Stimulated activated CD4-positive, alpha-beta T cell treated with anti-CD3 and anti-CD28 coated beads, Interleukin-15, amount 100 ng/mL, for 1 hour (primary cell): ENCODE results near the gene KDM4D.
"Not testable (repeated sequence)": the region's sequence is repeated elsewhere in the genome, so short reads cannot be mapped to it uniquely, and the experiment has no call there.

Experiments
- DNase-seq, 2 donors: peaks; one replicate each; pipeline ENCODE4 v3.0.0-alpha.2; 2020; ENCODE audit warnings: low read depth in 1 of 2, low spot score in 1 of 2

KDM4D gene

GRCh38 chr11:95025594-95025993, 52.1 kb downstream of the KDM4D start:
- DNase-seq, result not testable (repeated sequence)

DNA sequence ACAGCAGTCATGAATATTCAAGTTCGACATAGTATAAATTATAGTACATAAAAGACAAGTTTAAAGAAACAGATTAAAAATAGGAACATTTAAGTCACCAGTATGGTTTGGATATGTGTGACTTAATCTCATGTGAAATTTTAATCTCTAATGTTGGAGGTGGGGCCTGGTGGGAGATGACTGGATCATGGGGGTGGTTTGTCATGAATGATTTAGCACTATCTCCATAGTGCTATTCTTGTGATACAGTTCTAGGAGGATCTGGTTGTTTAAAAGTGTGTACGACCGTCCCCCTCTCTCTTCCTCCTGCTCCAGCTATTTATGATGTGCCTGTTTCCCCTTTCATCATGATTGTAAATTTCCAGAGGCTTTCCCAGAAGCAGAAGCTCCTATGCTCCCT, 54.8 kb downstream of the KDM4D start:
- DNase-seq, result no peak

DNA sequence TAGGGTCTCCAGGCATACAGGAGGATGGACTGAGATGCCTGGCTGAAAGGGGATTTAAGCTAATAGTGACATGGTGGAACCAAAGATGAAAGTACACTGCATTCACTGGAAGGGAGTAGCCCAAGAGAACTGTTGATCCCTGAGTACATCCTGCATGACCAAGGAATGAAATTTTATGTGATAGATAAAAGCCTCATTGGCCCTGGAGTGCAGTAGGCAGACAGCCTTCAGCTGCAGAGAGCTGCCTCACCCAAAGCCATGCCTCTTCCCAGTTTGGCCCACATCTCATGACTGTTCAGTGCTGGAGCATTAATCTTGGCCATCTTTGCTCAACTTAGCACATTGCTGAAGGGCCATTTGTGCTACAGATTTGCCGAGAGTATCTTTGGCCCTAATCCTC, 59.5 kb downstream of the KDM4D start:
- no peak for DNase-seq

DNA sequence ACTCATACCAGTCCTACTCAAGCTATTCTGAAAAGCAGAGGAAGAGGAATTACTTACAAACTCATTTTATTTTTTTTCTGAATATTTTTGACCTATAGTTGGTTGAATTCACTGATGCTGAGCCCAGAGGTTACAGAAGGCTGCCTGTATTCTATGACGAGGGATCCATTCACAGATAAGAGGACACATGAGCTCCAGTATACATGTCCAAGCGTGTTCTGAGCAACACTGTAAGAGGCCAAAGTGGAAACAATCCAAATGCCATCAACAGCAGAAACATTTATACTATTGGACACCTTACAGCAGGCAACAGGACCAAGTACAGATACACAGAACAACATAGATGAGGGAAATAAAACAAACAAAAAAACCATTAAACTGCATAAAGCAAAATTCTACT, 61.8 kb downstream of the KDM4D start:
- DNase-seq, result no peak

DNA sequence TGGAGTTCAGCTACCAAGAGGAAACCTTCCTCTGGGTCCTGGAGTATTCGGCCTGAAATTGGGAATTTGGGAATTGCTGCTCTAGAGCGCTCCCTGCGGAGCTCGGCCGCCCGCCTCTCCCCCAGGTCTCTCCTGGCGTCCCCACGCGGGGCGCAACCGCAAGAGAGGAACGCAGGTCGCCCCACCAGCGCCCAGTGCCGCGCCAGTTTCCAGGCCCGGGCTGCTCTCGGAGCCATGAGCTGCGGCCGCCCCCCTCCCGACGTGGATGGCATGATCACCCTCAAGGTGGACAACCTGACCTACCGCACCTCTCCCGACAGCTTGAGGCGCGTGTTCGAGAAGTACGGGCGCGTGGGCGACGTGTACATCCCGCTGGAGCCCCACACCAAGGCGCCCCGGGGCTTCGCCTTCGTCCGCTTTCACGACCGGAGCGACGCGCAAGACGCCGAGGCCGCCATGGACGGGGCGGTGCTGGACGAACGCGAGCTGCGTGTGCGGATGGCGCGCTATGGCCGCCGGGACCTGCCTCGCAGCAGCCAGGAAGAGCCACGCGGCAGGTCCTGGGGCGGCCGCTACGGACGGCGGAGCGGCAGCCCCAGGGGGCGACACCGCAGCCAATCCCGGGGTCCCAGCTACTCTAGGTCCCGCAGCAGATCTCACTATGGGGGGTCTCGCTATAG, 64.0 kb downstream of the KDM4D start:
- DNase-seq, result not testable (repeated sequence)

DNA sequence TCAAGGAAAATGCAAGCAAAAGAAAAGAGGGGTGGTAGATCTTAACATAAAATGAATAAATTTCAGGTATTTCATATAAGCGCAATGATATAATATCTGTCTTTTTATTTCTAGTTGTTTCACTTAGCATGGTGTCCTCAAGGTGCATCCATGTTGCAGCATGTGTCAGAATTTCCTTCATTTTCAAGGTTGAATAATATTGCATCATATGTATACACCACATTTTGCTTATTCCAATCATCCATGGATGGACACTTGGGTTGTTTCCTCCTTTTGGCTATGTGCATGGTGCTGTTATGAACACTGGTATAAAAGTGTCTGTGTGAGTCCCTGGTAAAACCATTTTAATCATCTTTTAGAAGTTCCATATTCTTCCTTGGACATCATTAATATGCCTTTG, 68.7 kb downstream of the KDM4D start:
- no peak for DNase-seq

GRCh38 chr11:95042906-95043305, 69.4 kb downstream of the KDM4D start:
- DNase-seq, result no peak

- no peak for DNase-seq
Measured at GRCh38 chr11:95044010-95044409, 70.5 kb downstream of the KDM4D start.

DNA sequence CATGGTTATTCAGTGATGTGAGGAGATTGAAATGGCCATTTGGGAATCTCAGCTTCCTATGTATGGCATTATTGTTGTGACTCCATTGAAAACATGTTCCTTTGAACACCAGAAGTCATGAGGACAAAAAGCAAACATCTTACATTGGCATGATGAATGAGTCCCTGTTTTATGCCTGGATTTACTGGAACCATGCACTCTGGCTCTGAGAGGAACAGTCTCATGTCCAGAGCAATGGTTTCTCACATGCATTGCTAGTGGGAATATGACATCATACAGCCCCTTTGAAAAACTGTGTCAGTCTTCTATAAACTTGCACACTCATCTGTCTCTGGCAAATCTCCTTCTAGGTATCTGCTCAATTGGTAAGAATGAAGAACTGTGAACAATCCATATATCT, 72.3 kb downstream of the KDM4D start:
- no peak for DNase-seq
